Measurements from ENCODE around the gene RBKS. TPM values are rescaled to one million over a fixed set of nuclear protein-coding genes. Genes with fewer than 3 reads are reported as not detected.

RBKS gene
- total and polyA plus RNA-seq, 2 of the 13 experiments (the other 11 are each of a cell fraction or from before 2014, with no cell fraction given), result 7.7 to 8.3 TPM

- TF ChIP-seq CBFB (CRISPR knock-in tag; IDR thresholded peaks at IDR 0.05), result no peak
- TF ChIP-seq RARA (CRISPR knock-in tag; IDR thresholded peaks at IDR 0.05), result peak; percentile 44
- TF ChIP-seq ZNF333 (CRISPR knock-in tag; IDR thresholded peaks at IDR 0.05; ENCODE audit: borderline replicate concordance), result no peak
- TF ChIP-seq NCOR1 (IDR thresholded peaks at IDR 0.05; ENCODE audit: borderline replicate concordance, low read length), result peak; percentile 75; the same call in 1 of the 2 replicates
- 0 out of 2 replicates have a peak, but pooled peaks have one; percentile 57 for TF ChIP-seq ZNF878 (CRISPR knock-in tag; IDR thresholded peaks at IDR 0.05)
- no peak for TF ChIP-seq CERS6 (CRISPR knock-in tag; IDR thresholded peaks at IDR 0.05)
- TF ChIP-seq SATB2 (CRISPR knock-in tag; IDR thresholded peaks at IDR 0.05), result peak; percentile 58; the same call in 1 of the 2 replicates
- no peak; the same call in 1 of the 2 replicates for TF ChIP-seq ZNF34 (CRISPR knock-in tag; IDR thresholded peaks at IDR 0.05; ENCODE audit: borderline replicate concordance)
- peak; percentile 13; the same call in 1 of the 2 replicates for TF ChIP-seq ATF7-NPFF (CRISPR knock-in tag; IDR thresholded peaks at IDR 0.05; ENCODE audit: low read depth)
- TF ChIP-seq SP140L (CRISPR knock-in tag; IDR thresholded peaks at IDR 0.05; ENCODE audit: borderline replicate concordance), result no peak
- TF ChIP-seq CEBPZ (IDR thresholded peaks at IDR 0.05; ENCODE audit: low read length), result no peak
- TF ChIP-seq ZBTB21 (CRISPR knock-in tag; IDR thresholded peaks at IDR 0.05), result no peak
- no peak for TF ChIP-seq MEF2D (CRISPR knock-in tag; IDR thresholded peaks at IDR 0.05)
- TF ChIP-seq HMGA1 (CRISPR knock-in tag; conservative IDR thresholded peaks at IDR 0.05), result no peak
- TF ChIP-seq KDM4B (CRISPR knock-in tag; IDR thresholded peaks at IDR 0.05), result no peak; the same call in 1 of the 2 replicates
- no peak for TF ChIP-seq TRIM22 (IDR thresholded peaks at IDR 0.05)
- TF ChIP-seq HMG20B (CRISPR knock-in tag; conservative IDR thresholded peaks at IDR 0.05), result no peak; the same call in 1 of the 2 replicates
- TF ChIP-seq ZNF709 (CRISPR knock-in tag; IDR thresholded peaks at IDR 0.05), result no peak
- TF ChIP-seq TGIF2 (CRISPR knock-in tag; IDR thresholded peaks at IDR 0.05), result no peak; the same call in 1 of the 2 replicates
- no peak for TF ChIP-seq ZNF747 (CRISPR knock-in tag; IDR thresholded peaks at IDR 0.05; ENCODE audit: borderline replicate concordance)
- no peak for TF ChIP-seq NAIF1 (CRISPR knock-in tag; IDR thresholded peaks at IDR 0.05; ENCODE audit: borderline replicate concordance)
- no peak for TF ChIP-seq SETDB1 (CRISPR knock-in tag; IDR thresholded peaks at IDR 0.05; ENCODE audit: borderline replicate concordance)
- peak; percentile 19; the same call in 1 of the 2 replicates for TF ChIP-seq KDM5B (CRISPR knock-in tag; IDR thresholded peaks at IDR 0.05; ENCODE audit: borderline replicate concordance)
- TF ChIP-seq SIX1 (CRISPR knock-in tag; IDR thresholded peaks at IDR 0.05; ENCODE audit: borderline replicate concordance), result no peak
- TF ChIP-seq KLF13 (CRISPR knock-in tag; IDR thresholded peaks at IDR 0.05), result no peak
Measured at GRCh38 chr2:27752551-27753237, 137.5 kb downstream of the RBKS start (continued).

Data from HepG2 (cell line).